Cardiac muscle cell (in vitro differentiated cells and primary cell): Measurements from ENCODE around the gene SP110. TPM values are rescaled to one million over a fixed set of nuclear protein-coding genes. Genes with fewer than 3 reads are reported as not detected.

Experiments
- DNase-seq, 2 donors: peaks; one replicate each; pipeline versions ENCODE4 v3.0.0 to v3.0.0-alpha.2; 2010 to 2017; ENCODE audit warnings: low read depth in 1 of 2, low spot score in 1 of 2
- H3K27ac ChIP-seq: fragments of 200-600 bp; sonication (generic); 2 replicates; pipeline ENCODE4 v1.5.1; 2016
- H3K27me3 ChIP-seq: fragments of 200-600 bp; sonication (generic); 2 replicates; pipeline ENCODE4 v1.6.0; 2016; ENCODE audit warnings: control low read depth
- H3K36me3 ChIP-seq: fragments of 200-600 bp; sonication (generic); 2 replicates; pipeline ENCODE4 v1.5.1; 2016; ENCODE audit warnings: control low read depth
- H3K4me1 ChIP-seq: fragments of 200-600 bp; sonication (generic); 2 replicates; pipeline ENCODE4 v1.8.1; 2017; ENCODE audit warnings: low read depth, mild to moderate bottlenecking, mixed run types
- H3K4me3 ChIP-seq: fragments of 200-600 bp; sonication (generic); 2 replicates; pipeline ENCODE4 v1.5.1; 2016; ENCODE audit warnings: mild to moderate bottlenecking
- H3K9me3 ChIP-seq: fragments of 200-600 bp; sonication (generic); 2 replicates; pipeline ENCODE4 v1.5.1; 2017; ENCODE audit warnings: low read depth, mild to moderate bottlenecking, control low read depth
- CTCF ChIP-seq: IDR thresholded peaks from 2 replicates; pipeline ENCODE4 v1.5.1; 2012; ENCODE audit warnings: low read depth, mild to moderate bottlenecking, low read length
- polyA plus RNA-seq: library from polyadenylated mRNA; unstranded; fragments of >200 nt; fragmentation: Nextera tagmentation; extraction: Ambion mirVana; gene quantifications from 2 replicates; pipeline ENCODE4 v1.2.1, GENCODE V29; 2016
- total RNA-seq: library from RNA; depleted of rRNA; stranded (reverse); fragments of >200 nt; gene quantifications from 2 replicates; pipeline ENCODE4 v1.2.3, GENCODE V29; 2016

The SP110 gene
- total and polyA plus RNA-seq, 2 experiments from 2014 or later = 0.95 to 2.4 TPM

- TF ChIP-seq CTCF = no peak
- DNase-seq = peak in 1 of 2 donors; percentile 29
Observed at GRCh38 chr2:230134496-230135129, 85.2 kb downstream of the SP110 start.

GRCh38 chr2:230131366-230131765 is 88.4 kb downstream of the SP110 start:
- Histone ChIP-seq H3K27me3 (no peaks in the 10 kb centered on the region), H3K4me3 (no peak overlapping the region), H3K9me3 (no peaks in the 10 kb centered on the region), H3K4me1 (no peaks in the 10 kb centered on the region), H3K27ac (no peak overlapping the region), H3K36me3 (no peaks in the 10 kb centered on the region)
- TF ChIP-seq CTCF = no peak
- no peak for DNase-seq

More at GRCh38 chr2:230134496-230135129, 85.2 kb downstream of the SP110 start:
- Histone ChIP-seq H3K4me3 (no peak overlapping the region), H3K27me3 (no peaks in the 10 kb centered on the region), H3K9me3 (no peaks in the 10 kb centered on the region), H3K27ac (no peak overlapping the region), H3K36me3 (no peaks in the 10 kb centered on the region), H3K4me1 (no peaks in the 10 kb centered on the region)

GRCh38 chr2:230130668-230131364 is 89.0 kb downstream of the SP110 start:
- TF ChIP-seq CTCF = no peak
- Histone ChIP-seq H3K9me3 (no peaks in the 10 kb centered on the region), H3K27ac (no peak overlapping the region), H3K36me3 (no peaks in the 10 kb centered on the region), H3K4me1 (no peaks in the 10 kb centered on the region), H3K27me3 (no peaks in the 10 kb centered on the region), H3K4me3 (no peak overlapping the region)
- DNase-seq = peak in 1 of 2 donors; percentile 88

- Histone ChIP-seq H3K9me3 (no peaks in the 10 kb centered on the region), H3K27ac (no peak overlapping the region), H3K36me3 (no peaks in the 10 kb centered on the region), H3K27me3 (no peaks in the 10 kb centered on the region), H3K4me1 (no peaks in the 10 kb centered on the region), H3K4me3 (no peak overlapping the region)
- no peak for TF ChIP-seq CTCF
- DNase-seq = no peak
Observed at GRCh38 chr2:230129343-230129742, 90.4 kb downstream of the SP110 start.

- DNase-seq = peak in 1 of 2 donors; percentile 36
- TF ChIP-seq CTCF = no peak
- no peaks in the 10 kb centered on the region for H3K4me1 ChIP-seq
Observed at GRCh38 chr2:230128623-230129342, 91.0 kb downstream of the SP110 start.

More at GRCh38 chr2:230128623-230129342, 91.0 kb downstream of the SP110 start:
- H3K4me3 ChIP-seq = no peak overlapping the region
- H3K36me3 ChIP-seq = no peaks in the 10 kb centered on the region
- no peak overlapping the region for H3K27ac ChIP-seq
- H3K27me3 ChIP-seq = no peaks in the 10 kb centered on the region
- no peaks in the 10 kb centered on the region for H3K9me3 ChIP-seq
